K562 (cell line): ENCODE data around the gene SLC35A2. TPM values are rescaled to one million over a fixed set of nuclear protein-coding genes. Genes with fewer than 3 reads are reported as not detected.

Source experiments
- ARID2 ChIP-seq: fragments of 450-650 bp; IDR thresholded peaks from 2 replicates; pipeline ENCODE4 v1.6.1; 2017; ENCODE audit warnings: antibody characterized with exemption, mild to moderate bottlenecking
- CBX3 ChIP-seq, 2 experiments: IDR thresholded peaks; 1 replicate in 1 of 2; 2 replicates in 1 of 2; pipeline ENCODE4 v1.6.1; 2012; ENCODE audit warnings: inconsistent platforms in 2 of 2, low read length in 2 of 2, borderline replicate concordance in 1 of 2, control low read depth in 1 of 2
- CC2D1A ChIP-seq: fragments of 450-650 bp; IDR thresholded peaks from 2 replicates; pipeline ENCODE4 v1.6.1; 2017; ENCODE audit warnings: mild to moderate bottlenecking
- ERF ChIP-seq: fragments of 450-650 bp; formaldehyde crosslinking; IDR thresholded peaks from 2 replicates; pipeline ENCODE4 v1.4.0; 2020; ENCODE audit warnings: mild to moderate bottlenecking, mixed read lengths
- KLF13 ChIP-seq: fragments of 450-650 bp; IDR thresholded peaks from 2 replicates; pipeline ENCODE4 v1.6.1; 2016; ENCODE audit warnings: missing genetic modification characterization, low read depth, mild to moderate bottlenecking, missing compliant biosample characterization, moderate library complexity, borderline replicate concordance
- MAX ChIP-seq: sonication (generic); formaldehyde crosslinking; IDR thresholded peaks from 2 replicates; pipeline ENCODE4 v1.9.0; 2022; ENCODE audit warnings: mild to moderate bottlenecking, missing genetic modification reagents
- MCM7 ChIP-seq, 2 experiments: fragments of 450-650 bp; IDR thresholded peaks; 2 replicates each; pipeline ENCODE4 v1.6.1; 2016 to 2018
- NCOA4 ChIP-seq: fragments of 450-650 bp; IDR thresholded peaks from 2 replicates; pipeline ENCODE4 v1.6.1; 2018; ENCODE audit warnings: mild to moderate bottlenecking; ENCODE audit not compliant: partially characterized antibody
- POLR3A ChIP-seq: IDR thresholded peaks from 2 replicates; pipeline ENCODE4 v1.6.1; 2011; ENCODE audit warnings: borderline replicate concordance, mild to moderate bottlenecking, moderate library complexity; ENCODE audit not compliant: insufficient read length, insufficient read depth; ENCODE audit errors: extremely low read depth
- PRPF4 ChIP-seq: fragments of 200-400 bp; formaldehyde crosslinking; IDR thresholded peaks from one replicate; pipeline ENCODE4 v1.6.1; 2017; ENCODE audit warnings: low read length, low read depth, mild to moderate bottlenecking; ENCODE audit not compliant: insufficient read depth, poor library complexity, severe bottlenecking
- SIRT6 ChIP-seq: IDR thresholded peaks from one replicate; pipeline ENCODE4 v1.6.1; 2012; ENCODE audit warnings: low read depth, mild to moderate bottlenecking, control low read depth, inconsistent platforms, low read length, moderate library complexity
- SRSF9 ChIP-seq: fragments of 200-400 bp; formaldehyde crosslinking; IDR thresholded peaks from 2 replicates; pipeline ENCODE4 v1.6.1; 2017; ENCODE audit warnings: low read depth, low read length, borderline replicate concordance
- ZBTB7A ChIP-seq: IDR thresholded peaks from 2 replicates; pipeline ENCODE4 v1.6.1; 2011; ENCODE audit warnings: low read depth, mild to moderate bottlenecking, low read length, moderate library complexity, borderline replicate concordance; ENCODE audit not compliant: control insufficient read depth
- ZKSCAN1 ChIP-seq: fragments of 150-350 bp; IDR thresholded peaks from 2 replicates; pipeline ENCODE4 v1.6.1; 2016; ENCODE audit warnings: low read depth, low read length
- ZMIZ1 ChIP-seq, 2 experiments: fragments of 150-350 bp in 1 of 2; IDR thresholded peaks; 2 replicates each; pipeline ENCODE4 v1.6.1; 2012 to 2016; ENCODE audit warnings: low read depth in 2 of 2, low read length in 2 of 2, mild to moderate bottlenecking in 1 of 2, moderate library complexity in 1 of 2
- ZNF766 ChIP-seq: fragments of 200-800 bp; sonication (Bioruptor generic); conservative IDR thresholded peaks from 2 replicates; pipeline ENCODE4 v1.6.1; 2016; ENCODE audit warnings: missing genetic modification characterization, missing compliant biosample characterization
- polyA plus RNA-seq, 8 experiments: library from polyadenylated mRNA; depleted of rRNA in 4 of 8; stranded (reverse) in 5 of 8; unstranded in 3 of 8; fragments of >200 nt; fragmentation: Nextera tagmentation in 2 of 8; fragmentation: Illumina TruSeq in 1 of 8; extraction: Ambion mirVana in 2 of 8; extraction: Trizol in 1 of 8; gene quantifications; 2 replicates each; pipeline versions ENCODE4 v1.2.1 to v1.2.3, GENCODE V29; 2011 to 2014; ENCODE audit warnings: inconsistent platforms in 1 of 8, missing spikeins in 1 of 8
- total RNA-seq, 7 experiments: library from RNA; depleted of rRNA in 6 of 7; stranded (reverse); fragments of >200 nt in 6 of 7; fragmentation: Illumina TruSeq in 2 of 7; extraction: Trizol in 2 of 7; gene quantifications; 2 replicates each; pipeline versions ENCODE4 v1.2.1 to v1.2.3, GENCODE V29; 2011 to 2021; ENCODE audit warnings: low replicate concordance in 1 of 7
- TF ChIP-seq, protein P1 (sequence below): sonication (generic); formaldehyde crosslinking; IDR thresholded peaks from 2 replicates; pipeline ENCODE4 v1.8.1; 2023; ENCODE audit warnings: mild to moderate bottlenecking, missing genetic modification reagents
- TF ChIP-seq, protein P2 (sequence below), 3 experiments: IDR thresholded peaks in 2 of 3; conservative IDR thresholded peaks in 1 of 3; 2 replicates each; pipeline ENCODE4 v1.5.1; 2011 to 2012; ENCODE audit warnings: low read length in 3 of 3, mild to moderate bottlenecking in 3 of 3, control low read depth in 2 of 3, improper control_type of control experiment in 1 of 3, inconsistent platforms in 1 of 3, low read depth in 1 of 3, mixed read lengths in 1 of 3, moderate library complexity in 1 of 3; ENCODE audit not compliant: insufficient read depth in 2 of 3

Gene SLC35A2
- total and polyA plus RNA-seq, 9 of the 15 experiments (the other 6 are each of a cell fraction or from before 2014, with no cell fraction given): 3.3 to 38.9 (median 20.0) TPM

DNA sequence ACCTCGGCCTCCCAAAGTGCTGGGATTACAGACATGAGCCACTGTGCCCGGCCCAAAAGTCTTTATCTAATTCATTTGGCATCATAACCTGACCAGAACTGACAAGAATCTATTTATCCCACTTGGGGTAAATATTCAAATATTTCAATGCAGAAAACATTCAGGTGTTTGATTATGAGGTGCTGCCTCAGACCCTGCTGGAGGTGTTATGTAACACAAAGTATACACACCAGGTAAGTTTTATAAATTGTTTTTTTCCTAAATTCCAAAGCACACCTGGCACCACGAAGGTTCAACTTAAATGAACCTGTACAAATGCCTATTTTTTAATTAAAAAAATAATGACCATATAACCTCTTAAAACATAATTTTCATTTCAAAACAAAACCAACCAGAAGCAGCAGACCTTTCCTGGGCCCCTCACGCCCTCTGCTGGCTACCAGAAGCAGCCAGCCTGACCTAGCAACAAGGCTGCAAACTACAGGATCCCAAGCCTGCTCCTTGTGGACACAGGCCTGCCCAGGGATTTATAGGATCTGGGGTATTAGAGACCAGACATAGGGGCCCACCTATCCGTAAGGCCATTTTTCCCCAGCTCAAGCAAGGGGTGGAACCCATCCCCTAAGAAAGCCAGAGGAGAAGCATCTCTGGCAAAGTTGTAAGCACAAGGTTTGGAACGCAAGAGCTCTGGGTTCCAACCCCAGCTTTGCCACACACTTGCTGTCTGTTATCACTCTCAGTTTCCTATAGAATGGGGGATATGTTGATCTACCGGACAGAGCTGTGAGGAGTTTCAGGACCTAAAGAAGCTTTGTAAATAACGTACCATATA, 34.3 kb upstream of the SLC35A2 start (continued):
- TF ChIP-seq ZKSCAN1 (no peak), CBX3 (IDR thresholded peaks at IDR 0.05; ENCODE audit: borderline replicate concordance in 1 of 2, low read length in 2 of 2) (no peak), MCM7 (IDR thresholded peaks at IDR 0.05) (no peak), KLF13 (tag) (no peak), ZBTB7A (no peak), ZMIZ1 (IDR thresholded peaks at IDR 0.05; ENCODE audit: low read depth in 2 of 2, low read length in 2 of 2) (no peak), ARID2 (0 out of 2 replicates have a peak, but pooled peaks have one; percentile 10), ERF (CRISPR knock-in tag) (no peak), CC2D1A (no peak), POLR3A (no peak), NCOA4 (no peak), MAX (CRISPR knock-in tag) (no peak), ZNF766 (no peak), SRSF9 (no peak), PRPF4 (no peak), SIRT6 (no peak)
- TF ChIP-seq, protein P1, sequence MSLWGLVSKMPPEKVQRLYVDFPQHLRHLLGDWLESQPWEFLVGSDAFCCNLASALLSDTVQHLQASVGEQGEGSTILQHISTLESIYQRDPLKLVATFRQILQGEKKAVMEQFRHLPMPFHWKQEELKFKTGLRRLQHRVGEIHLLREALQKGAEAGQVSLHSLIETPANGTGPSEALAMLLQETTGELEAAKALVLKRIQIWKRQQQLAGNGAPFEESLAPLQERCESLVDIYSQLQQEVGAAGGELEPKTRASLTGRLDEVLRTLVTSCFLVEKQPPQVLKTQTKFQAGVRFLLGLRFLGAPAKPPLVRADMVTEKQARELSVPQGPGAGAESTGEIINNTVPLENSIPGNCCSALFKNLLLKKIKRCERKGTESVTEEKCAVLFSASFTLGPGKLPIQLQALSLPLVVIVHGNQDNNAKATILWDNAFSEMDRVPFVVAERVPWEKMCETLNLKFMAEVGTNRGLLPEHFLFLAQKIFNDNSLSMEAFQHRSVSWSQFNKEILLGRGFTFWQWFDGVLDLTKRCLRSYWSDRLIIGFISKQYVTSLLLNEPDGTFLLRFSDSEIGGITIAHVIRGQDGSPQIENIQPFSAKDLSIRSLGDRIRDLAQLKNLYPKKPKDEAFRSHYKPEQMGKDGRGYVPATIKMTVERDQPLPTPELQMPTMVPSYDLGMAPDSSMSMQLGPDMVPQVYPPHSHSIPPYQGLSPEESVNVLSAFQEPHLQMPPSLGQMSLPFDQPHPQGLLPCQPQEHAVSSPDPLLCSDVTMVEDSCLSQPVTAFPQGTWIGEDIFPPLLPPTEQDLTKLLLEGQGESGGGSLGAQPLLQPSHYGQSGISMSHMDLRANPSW (CRISPR knock-in tag): no peak
- TF ChIP-seq, protein P2, sequence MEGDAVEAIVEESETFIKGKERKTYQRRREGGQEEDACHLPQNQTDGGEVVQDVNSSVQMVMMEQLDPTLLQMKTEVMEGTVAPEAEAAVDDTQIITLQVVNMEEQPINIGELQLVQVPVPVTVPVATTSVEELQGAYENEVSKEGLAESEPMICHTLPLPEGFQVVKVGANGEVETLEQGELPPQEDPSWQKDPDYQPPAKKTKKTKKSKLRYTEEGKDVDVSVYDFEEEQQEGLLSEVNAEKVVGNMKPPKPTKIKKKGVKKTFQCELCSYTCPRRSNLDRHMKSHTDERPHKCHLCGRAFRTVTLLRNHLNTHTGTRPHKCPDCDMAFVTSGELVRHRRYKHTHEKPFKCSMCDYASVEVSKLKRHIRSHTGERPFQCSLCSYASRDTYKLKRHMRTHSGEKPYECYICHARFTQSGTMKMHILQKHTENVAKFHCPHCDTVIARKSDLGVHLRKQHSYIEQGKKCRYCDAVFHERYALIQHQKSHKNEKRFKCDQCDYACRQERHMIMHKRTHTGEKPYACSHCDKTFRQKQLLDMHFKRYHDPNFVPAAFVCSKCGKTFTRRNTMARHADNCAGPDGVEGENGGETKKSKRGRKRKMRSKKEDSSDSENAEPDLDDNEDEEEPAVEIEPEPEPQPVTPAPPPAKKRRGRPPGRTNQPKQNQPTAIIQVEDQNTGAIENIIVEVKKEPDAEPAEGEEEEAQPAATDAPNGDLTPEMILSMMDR (IDR thresholded peaks at IDR 0.05 in 2 of 3, conservative IDR thresholded peaks at IDR 0.05 in 1 of 3; ENCODE audit: insufficient read depth in 2 of 3, low read depth in 1 of 3, low read length in 3 of 3): peak; percentile 84 to 86 (median 86)
